Measurements from ENCODE around the gene IRAK1.

GRCh38 chrX:153961292-153961691 is 58.4 kb downstream of the IRAK1 start:
- TF ChIP-seq ZNF274 (IDR thresholded peaks at IDR 0.05; ENCODE audit: low read depth, low read length) (no peak), SUZ12 (IDR thresholded peaks at IDR 0.05; ENCODE audit: extremely low read depth, insufficient read depth, insufficient read length) (no peak), YY1 (IDR thresholded peaks at IDR 0.05; ENCODE audit: insufficient read depth, insufficient read length) (no peak)
